GM19455 (cell line): ENCODE measurements around the gene UTS2R.

Experiments used
- ATAC-seq: cut with Tn5 transposase; IDR thresholded peaks from one replicate; pipeline ENCODE4 v1.9.1; 2021; ENCODE audit not compliant: unreplicated experiment

The UTS2R gene

DNA sequence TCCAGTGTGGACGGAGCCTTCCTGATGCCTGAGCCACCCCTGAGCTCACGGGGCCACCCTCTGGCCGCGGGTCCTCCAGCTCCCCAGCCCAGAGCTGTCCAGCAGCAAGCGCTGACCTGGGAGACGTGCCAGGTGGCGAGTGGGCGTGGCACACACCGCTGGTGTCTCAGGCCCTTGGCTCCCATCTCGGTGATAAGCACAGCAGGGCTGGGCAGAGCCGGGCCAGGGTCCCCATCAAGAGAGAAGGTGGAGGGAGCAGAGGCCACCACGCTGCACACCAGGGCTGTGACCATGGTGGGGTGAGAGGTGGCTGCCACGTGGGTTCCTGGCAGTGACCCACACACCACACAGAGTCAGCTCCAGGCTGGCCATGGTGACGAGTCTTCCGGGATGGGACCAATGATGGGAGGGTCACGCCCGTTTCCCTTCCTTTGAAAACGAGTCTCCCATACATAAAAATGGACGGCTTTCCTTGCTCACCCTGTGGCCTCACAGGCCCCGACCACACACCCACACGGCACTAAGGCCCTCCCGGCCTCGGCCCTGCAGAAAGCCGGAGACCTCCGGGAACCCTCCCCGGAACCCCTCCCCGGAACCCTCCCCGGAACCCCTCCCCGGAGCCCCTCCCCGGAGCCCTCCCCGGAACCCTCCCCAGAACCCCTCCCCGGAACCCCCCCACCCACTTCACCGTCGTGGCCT, 16.8 kb downstream of the UTS2R start:
- ATAC-seq: no peak

DNA sequence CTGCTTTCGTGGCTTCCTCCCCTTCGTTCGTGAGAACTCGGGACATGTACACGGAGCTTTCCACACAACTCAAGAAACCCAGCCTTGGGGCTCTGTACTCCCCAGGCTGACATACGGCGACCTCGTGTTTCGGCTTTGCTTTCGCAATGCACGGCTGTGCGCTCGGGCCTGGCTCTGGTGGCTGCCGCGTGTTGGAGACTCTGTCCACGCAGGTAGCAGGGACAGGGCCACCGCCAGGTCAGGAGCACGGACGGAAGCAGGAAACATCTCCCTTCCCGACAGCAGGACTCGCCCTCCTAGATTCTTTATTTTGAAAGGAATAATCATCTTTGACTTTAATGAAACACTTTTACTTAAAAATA, 17.3 kb downstream of the UTS2R start:
- no peak for ATAC-seq

DNA sequence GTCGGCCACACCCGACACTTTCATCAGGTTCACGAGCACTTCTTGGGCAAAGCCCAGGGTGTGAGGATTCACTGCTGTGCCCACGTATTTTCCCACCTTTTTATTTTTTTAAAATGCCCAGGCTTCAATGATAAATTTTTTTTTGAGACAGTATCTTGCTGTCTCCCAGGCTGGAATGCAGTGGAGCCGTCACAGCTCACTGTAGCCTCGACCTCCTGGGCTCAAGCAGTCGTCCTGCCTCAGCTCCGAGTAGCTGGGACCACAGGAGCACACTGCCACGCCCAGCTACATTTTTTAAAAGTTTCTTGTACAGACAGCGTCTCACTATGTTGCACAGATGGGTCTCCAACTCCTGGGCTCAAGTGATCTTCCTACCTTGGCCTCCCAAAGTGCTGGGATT, 17.8 kb downstream of the UTS2R start:
- no peak for ATAC-seq

DNA sequence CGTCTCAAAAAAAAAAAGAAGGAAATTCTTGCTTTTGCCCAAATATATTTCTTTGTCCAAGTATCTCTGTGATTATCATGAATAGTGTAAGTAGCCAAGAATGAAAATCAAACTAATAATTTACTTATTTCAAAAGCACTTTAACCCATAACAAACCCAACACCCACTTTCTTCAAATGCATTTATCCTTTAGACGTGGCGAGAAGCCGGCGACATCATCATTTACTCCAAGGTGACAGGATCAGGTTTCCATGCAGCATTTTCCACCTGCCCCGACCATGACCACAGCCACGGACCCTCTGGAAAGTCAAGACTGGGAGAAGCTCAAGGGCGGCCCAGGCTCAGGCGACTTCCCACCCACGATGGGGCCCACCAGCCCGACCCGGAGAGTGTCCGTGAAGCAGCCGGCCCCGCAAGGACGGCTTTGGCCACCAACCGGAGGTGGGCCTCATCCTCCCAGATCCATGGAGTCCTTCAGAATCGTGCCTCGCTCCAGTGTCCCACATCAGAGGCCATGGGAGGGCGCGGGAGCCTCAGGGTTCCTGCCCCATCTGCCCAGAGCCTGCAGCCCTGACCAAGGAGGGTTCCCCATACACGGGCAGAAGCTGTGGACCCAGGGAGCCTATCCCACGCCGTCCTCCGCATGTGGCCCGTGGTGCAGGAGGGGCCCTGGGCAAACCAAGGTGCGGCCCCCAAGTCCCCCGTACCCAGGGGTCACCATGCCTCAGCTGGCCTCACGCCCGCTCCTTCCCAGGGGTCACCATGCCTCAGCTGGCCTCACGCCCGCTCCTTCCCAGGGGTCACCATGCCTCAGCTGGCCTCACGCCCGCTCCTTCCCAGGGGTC, 18.7 kb downstream of the UTS2R start:
- no peak for ATAC-seq

DNA sequence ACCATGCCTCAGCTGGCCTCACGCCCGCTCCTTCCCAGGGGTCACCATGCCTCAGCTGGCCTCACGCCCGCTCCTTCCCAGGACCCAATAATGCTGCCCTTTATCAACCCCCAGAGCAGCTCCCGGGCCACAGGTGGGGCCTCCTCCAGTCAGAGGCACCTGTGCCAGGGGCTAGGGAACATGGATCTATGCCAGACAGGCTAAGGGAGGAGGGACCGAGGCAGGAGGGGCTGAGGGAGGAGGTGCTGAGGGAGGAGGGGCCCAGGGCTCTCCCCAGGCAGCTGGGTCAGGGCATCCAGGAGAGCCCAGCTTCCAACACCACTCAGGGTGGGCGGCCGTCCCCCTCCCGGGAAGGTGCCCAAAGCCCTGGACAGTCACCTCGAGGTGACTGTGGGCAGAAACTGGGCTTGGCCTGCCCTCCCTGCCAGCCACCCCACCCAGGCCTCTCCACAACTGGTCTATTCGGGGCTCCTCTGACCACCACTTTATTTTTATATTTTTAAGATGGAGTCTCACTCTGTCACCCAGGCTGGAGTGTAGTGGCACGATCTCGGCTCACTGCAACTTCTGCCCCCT, 19.4 kb downstream of the UTS2R start:
- ATAC-seq: no peak

DNA sequence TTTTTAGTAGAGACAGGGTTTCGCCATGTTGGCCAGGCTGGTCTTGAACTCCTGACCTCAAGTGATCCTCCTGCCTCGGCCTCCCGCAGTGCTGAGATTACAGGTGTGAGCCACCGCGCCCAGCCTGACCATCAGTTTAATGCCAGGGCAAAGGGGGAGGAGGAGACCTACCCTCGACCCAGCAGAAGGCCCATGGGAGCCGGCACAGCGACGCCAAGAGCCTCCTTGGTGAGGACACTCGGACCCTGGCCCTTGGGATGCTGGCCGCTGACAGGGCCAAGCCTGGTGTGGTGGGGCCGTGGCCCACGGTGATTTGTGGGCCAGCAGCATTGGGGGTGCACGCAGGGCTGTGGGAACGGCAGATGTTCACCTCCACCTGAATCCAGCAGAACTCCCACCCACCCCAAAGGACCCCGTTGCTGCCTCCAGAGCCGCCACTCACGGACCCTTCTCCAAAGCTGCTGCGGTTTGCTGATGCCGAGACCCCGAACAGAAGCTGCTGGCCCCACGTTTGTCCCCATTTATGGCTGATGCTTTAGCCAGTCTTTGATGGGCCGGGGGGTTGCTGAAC, 20.0 kb downstream of the UTS2R start:
- ATAC-seq: no peak

DNA sequence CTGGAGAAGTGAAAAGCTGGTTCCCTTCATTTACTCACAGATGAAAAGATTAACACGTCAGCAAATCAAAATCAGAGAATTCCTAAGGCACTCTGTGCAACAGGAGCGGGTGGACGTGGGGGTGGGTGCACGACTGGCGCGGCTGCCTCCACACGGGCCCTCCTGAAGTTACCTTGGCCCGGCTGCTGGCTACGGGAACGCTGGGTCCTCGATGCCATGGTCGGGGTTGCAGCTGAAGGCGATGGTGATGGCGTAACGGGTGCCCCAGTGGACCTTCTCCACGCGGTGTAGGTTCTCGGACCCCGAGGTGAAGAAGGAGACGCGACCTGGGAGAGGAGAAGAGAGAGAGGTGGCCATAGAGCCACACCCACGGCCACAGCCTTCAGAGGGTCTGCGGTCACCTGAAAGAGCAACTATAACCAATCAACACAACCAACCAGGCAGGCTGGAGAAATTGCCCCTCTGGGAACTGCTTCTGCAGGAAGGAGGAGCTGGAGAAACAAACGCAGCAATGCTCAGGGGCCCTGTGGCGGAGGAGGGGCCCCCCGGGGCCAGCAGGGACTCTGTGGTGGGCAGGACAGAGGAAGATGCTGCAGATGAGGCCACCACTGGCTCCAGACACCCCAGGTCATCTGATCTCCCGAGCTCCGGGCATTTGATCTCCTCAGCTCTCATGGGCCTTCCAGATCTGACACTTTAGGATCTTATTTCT, 20.8 kb downstream of the UTS2R start:
- ATAC-seq: no peak

DNA sequence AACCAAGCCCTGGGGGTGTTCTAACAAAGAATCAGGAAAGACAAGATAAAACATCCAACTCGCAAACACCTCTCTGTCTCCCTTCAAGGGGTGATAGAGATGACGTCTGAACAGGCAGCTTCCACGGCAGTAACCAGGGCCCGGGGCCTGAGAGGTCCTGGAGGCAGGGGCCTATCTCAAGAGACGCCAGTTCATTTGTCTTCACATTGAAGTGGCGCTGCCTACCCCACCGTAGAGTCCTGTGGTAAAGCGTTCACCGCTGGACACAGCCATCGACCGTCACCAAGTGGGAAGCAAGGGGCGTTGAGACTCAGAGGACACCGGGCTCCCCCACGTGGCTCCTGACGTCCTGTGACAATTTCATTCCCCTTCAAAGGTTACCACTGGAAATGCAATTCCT, 21.4 kb downstream of the UTS2R start:
- no peak for ATAC-seq

DNA sequence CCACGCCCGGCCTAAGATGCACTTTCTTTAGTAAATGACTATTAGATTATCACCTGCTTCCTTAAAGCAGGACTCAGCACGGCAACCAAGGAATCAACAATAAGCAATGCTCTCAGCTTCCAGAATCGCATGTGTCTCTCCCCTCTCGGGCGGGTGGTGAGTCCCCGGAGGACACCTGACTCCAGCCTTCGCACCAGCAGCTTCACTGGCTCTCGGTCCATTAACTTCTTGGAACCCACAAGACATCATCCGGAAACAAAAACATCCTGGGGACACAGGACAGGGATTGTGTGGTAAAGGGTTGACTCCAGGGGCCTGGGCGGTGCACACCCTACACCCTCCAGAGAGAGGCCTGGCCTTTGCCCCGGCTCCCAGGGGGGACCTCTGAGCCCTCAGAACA, 22.7 kb downstream of the UTS2R start:
- no peak for ATAC-seq

DNA sequence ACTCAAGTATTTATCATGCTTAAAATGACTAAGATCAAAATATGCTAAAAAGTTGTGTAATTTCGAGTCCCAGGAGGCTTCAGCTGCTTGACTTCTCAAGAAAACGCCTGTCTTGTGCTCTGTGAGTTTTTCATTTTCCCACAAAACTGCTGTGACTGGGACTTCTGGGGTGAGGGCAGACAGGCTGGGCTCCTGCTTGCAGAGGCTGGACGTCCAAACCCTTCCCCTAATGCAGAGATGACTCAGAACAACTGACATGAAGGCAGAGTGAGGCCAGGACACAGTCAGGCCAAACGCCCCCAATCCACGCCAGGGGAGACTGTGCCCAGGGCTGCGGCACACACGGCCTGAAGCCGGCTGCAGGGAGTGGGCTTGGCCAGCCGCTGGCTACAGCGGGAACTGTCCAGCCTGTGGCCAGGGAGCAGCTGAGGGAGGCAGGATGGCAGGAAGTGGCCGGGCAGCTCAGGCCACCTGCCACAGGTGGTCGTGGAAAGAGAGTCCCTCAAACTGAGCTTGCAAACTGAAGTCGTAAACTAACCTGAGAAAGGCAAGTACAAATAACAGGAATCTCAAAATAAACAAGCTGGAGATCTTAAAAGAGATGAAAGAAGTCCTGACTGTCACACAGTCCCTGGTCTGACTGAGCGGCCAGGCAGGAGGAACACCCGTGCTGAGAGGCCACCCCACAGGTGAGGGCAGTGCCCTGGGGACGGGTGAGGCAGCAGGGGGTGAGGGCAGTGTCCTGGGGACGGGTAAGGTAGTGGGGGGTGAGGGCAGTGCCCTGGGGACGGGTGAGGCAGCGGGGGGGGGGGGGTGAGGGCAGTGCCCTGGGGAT, 25.3 kb downstream of the UTS2R start:
- no peak for ATAC-seq

DNA sequence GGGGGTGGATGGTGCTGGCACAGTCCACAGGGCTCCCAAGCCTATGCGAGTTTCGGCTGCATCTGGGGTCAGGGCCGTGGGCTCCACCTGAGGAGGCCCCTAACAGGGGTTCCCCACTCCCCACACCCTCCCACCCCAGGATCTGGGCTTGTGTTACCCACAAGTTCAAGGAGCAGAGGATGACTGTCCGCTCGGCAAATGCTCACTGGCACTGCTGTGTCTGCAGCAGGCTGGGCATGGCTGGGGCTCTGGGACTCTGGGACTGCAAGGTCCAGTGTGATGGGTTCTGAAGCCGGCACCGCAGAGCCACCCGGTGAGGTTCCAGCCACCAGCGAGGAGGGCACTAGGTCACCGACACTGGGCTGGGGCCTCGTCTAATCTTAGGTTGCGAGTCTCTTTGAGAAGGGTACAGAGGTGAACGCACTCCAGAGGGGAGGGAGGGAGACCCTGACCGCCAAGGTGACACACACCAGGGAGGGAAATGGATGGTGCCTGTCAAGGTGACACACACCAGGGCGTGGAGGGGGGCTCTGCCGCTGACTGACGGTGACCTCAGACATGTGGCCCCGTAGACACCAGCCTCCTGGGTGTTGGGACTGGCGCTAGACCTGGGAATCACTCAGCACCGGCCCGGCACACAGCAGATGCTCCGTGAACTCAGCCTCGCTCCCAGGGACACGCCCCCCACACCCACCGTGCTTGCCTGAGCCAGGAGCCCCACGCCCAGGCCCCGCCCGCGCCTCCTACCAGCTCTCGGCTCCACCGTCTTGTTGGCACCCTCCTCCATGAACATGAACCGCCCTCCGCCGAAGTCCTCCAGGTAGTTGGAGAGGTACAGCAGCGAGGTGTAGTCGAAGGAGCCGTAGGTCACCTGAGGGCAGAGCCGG, 26.1 kb downstream of the UTS2R start:
- ATAC-seq: no peak

DNA sequence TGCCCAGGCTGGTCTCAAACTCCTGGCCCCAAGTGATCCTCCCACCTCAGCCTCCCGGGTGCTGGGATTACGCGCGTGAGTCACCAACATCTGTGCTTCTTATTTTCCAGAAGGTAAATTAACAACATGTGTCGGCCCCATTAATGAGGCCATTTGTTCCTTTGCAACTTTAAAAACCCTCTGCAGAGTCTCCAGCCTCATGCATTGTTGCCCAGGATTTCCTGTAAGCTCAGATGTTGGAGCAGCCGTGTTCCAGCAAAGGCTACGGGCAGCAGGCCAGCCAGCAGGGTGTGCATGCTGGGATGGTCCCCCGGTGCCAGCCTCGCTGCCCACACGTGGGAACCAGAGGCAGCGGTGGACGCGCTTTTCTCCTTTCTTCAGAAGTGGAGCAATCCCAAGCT, 27.5 kb downstream of the UTS2R start:
- ATAC-seq: no peak

DNA sequence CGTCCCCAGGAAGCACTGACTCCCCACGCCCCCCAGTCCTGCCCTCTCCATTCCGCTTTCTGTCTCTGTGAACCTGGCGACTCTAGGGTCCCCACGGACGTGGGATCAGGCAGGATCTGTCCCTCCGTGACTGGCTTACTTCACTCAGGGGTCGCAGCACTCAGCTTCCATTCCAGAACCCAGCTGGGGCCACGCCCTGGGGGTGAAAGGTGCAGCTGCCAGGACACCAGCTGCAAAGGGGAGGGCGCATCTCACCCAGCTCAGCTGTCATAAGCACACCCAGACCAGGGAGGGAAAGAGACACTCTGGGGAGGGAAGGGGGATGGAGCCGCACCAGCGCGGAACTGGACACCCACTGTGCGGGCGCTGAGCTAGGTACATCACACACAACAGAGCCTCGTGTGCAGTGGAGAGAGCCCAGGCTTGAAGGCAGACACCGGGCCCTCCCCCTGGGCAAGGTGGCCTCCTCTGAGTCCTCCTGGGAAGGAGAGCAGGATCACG, 28.1 kb downstream of the UTS2R start:
- ATAC-seq: no peak

DNA sequence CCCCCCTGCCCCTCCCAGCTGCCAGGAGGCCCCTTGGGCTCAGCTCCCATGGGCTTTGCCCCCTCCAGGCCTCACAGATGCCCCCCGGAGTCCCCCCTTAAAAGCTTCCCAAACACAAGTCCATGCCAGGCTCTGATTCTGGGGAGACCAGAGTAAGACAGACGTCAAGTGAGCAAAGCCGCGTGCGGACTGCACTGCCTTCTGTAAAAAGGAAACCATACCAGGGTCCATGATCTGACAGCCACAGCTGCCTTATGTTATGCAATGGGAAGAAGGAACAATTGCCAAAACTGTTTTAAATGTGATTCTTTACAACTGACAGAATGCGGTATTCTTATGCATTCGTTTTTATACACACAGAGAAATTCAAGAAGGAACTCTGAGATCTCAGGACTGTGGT, 28.6 kb downstream of the UTS2R start:
- ATAC-seq: no peak

DNA sequence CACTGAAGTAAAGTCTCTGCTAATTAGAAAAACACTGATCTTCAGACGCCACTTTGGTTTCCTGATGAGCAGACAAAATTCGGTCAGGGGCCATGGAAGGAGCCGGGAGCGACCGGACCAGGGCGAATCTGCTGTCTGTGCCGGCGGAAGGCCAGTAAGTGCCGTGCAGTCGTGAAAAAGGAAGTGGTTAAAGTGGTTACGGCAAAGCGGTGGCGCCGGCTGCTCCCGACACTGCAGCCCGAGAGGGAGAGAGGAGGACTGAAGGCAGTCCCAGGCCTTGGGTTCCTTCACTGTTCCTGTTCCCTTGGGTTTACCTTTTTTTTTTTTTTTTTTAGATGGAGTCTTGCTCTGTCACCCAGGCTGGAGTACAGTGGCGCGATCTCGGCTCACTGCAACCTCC, 29.3 kb downstream of the UTS2R start:
- no peak for ATAC-seq

DNA sequence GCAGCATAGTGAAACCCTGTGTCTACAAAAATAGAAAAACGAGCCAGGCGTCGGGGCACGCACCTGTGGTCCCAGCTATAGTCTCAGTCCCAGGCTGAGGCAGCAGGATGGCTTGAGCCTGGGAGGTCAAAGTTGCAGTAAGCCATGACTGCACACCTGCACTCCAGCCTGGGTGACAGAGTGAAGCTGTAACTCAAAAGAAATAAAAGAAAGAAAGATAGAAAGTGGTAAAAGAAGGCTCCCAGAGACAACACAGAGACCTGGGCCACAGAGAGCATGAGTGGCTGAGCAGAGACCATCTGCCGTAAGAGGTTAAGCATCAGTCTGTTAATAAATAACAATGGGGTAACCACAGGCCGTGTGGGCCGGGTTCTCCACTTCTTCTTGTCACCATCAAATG, 31.3 kb downstream of the UTS2R start:
- no peak for ATAC-seq

DNA sequence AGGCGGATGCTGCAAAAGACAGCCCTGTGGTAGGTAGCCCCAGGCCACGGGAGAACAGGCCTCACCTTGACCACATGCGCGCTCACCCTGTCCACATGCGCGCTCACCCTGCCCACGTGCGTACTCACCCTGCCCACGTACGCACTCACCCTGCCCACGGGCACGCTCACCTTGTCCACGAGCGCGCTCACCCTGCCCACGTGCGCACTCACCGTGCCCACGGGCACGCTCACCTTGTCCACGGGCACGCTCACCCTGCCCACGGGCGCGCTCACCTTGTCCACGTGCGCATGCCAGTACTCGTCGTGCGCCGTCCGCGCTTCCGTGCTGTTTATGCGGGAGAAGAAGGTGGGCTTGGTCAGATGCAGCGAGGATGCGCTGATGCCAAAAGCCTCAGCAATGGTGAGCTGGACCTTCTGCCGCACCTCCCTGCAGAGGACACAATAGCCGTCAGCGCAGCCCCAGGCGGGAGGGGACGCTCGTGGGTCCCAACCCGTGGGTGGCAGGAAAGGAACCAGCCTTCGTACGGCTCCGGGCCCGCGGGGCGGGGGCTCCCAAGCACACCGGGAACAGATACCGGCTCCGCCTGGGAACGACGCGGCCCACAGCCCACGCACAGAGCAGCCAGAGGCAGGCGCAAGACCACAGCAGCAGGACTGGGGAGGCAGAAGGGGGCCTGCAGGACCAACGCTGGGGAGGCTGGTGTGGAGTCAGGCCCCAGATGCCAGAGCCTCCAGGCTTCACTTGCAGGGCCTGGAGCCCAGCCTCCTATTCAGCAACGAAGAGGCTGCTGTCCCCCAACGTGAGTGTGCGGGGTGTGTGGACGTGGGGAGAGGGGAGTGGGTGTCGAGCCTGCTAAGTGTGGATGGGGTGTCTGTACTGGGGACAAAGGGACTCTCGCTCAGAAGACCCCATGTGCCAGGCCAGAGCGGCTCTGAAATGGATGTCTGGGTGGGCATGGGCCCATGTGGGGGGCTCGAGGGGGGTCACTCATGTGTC, 32.4 kb downstream of the UTS2R start:
- no peak for ATAC-seq

DNA sequence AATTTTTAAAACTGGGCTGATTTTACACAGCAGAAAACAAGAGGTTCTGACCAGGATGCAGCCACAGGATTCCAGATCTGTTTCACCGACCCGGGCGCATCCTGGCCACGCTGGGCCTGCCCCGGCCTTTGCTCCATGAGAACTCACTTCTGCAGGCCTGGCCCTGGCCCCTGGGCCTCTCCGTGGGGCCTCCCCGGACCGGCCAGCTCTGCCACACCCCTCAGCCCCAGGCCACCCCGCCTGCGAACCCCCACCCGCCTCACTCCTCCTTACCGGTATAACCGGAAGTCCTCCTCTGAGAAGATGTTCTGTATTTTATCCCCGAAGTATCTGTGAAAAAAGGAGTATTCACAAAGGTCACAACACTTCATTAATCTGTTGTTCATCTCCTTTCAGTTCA, 33.5 kb downstream of the UTS2R start:
- ATAC-seq: no peak
